HCT116 (cell line): Measurements from ENCODE around the gene USPL1.

ENCODE experiments used
- REST ChIP-seq: IDR thresholded peaks from 2 replicates; pipeline ENCODE4 v1.6.1; 2012; ENCODE audit warnings: low read depth
- TF ChIP-seq, protein P1 (sequence below), 3 experiments: fragments of 200-600 bp in 1 of 3; sonication (generic) in 1 of 3; IDR thresholded peaks in 2 of 3; conservative IDR thresholded peaks in 1 of 3; 2 replicates each; pipeline ENCODE4 v1.5.1; 2012 to 2017; ENCODE audit warnings: low read depth in 2 of 3, low read length in 2 of 3, antibody characterized with exemption in 1 of 3, borderline replicate concordance in 1 of 3, control low read depth in 1 of 3, mild to moderate bottlenecking in 1 of 3, mixed read lengths in 1 of 3, mixed run types in 1 of 3, moderate library complexity in 1 of 3; ENCODE audit not compliant: insufficient read depth in 1 of 3

DNA sequence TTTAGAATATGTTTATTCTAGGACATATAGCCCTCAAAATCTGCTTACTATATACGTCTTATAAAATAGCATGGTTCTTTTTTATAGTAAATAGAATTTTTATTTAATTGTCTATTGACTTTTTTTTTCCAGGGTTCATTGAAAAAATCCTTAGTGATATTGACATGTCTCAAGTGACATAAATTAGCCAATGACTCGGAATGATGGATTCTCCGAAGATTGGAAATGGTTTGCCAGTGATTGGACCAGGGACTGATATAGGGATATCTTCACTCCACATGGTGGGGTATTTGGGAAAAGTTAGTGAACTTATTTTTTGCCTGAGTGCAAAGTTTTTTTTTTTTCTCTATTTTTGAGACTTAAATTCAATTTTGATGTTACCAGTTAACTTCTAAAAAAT is 3.2 kb downstream of the USPL1 start:
- TF ChIP-seq, protein P1, sequence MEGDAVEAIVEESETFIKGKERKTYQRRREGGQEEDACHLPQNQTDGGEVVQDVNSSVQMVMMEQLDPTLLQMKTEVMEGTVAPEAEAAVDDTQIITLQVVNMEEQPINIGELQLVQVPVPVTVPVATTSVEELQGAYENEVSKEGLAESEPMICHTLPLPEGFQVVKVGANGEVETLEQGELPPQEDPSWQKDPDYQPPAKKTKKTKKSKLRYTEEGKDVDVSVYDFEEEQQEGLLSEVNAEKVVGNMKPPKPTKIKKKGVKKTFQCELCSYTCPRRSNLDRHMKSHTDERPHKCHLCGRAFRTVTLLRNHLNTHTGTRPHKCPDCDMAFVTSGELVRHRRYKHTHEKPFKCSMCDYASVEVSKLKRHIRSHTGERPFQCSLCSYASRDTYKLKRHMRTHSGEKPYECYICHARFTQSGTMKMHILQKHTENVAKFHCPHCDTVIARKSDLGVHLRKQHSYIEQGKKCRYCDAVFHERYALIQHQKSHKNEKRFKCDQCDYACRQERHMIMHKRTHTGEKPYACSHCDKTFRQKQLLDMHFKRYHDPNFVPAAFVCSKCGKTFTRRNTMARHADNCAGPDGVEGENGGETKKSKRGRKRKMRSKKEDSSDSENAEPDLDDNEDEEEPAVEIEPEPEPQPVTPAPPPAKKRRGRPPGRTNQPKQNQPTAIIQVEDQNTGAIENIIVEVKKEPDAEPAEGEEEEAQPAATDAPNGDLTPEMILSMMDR (IDR thresholded peaks at IDR 0.05 in 2 of 3, conservative IDR thresholded peaks at IDR 0.05 in 1 of 3; ENCODE audit: borderline replicate concordance in 1 of 3, insufficient read depth in 1 of 3, low read depth in 2 of 3, low read length in 2 of 3), result no peak
- no peak for TF ChIP-seq REST
